IMR-90 (cell line): Measurements from ENCODE around the gene WBP1L. TPM values are rescaled to one million over a fixed set of nuclear protein-coding genes. Genes with fewer than 3 reads are reported as not detected.

Experiments used
- ATAC-seq: fragments of 200-7000 bp; cut with Tn5 transposase; 2 replicates; pipeline ENCODE4 v1.9.1; 2020; ENCODE audit warnings: low read depth, mild to moderate bottlenecking, moderate library complexity
- BruUV-seq: library from RNA; stranded (reverse); fragments of 400-500 nt; replicated peaks from 2 replicates; lab custom pipeline; 2021; lab: Mats Ljungman, UMichigan
- CTCF ChIA-PET: fragments of 300-600 bp; formaldehyde crosslinking; extraction: SDS; loops from one replicate; lab custom pipeline; 2021; ENCODE audit warnings: antibody characterized with exemption; lab: Yijun Ruan, JAX
- POLR2A ChIA-PET: fragments of 300-600 bp; sonication (Branson Sonifier 250); formaldehyde crosslinking; loops from one replicate; lab custom pipeline; 2022; ENCODE audit warnings: antibody characterized with exemption; ENCODE audit not compliant: unreplicated experiment; lab: Charles Lee
- DNase-seq: peaks from one replicate; pipeline ENCODE4 v3.0.0; 2013
- H2AFZ ChIP-seq: replicated peaks from 2 replicates; pipeline ENCODE3; 2013; ENCODE audit warnings: low read length, mild to moderate bottlenecking; ENCODE audit not compliant: poor library complexity
- H2AK5ac ChIP-seq: 2 replicates; pipeline ENCODE4 v1.6.1; 2013; ENCODE audit warnings: low read depth, low read length, inconsistent platforms
- H2AK9ac ChIP-seq: replicated peaks from 2 replicates; pipeline ENCODE3; 2013; ENCODE audit warnings: mild to moderate bottlenecking, low read depth, low read length, moderate library complexity; ENCODE audit not compliant: poor library complexity
- H2BK120ac ChIP-seq: 2 replicates; pipeline ENCODE4 v1.6.1; 2013; ENCODE audit warnings: low read depth, low read length, inconsistent platforms
- H2BK15ac ChIP-seq: 3 replicates; pipeline ENCODE4 v1.6.1; 2013; ENCODE audit warnings: low read depth, low read length, inconsistent platforms
- H2BK20ac ChIP-seq: 2 replicates; pipeline ENCODE4 v1.6.1; 2013; ENCODE audit warnings: low read depth, mild to moderate bottlenecking, inconsistent platforms, low read length, moderate library complexity
- H2BK5ac ChIP-seq: 2 replicates; pipeline ENCODE4 v1.6.1; 2013; ENCODE audit warnings: mild to moderate bottlenecking, low read depth, low read length, inconsistent platforms; ENCODE audit not compliant: poor library complexity, severe bottlenecking
- H3K14ac ChIP-seq: replicated peaks from 2 replicates; pipeline ENCODE4 v1.6.1; 2013; ENCODE audit warnings: low read depth, low read length, inconsistent platforms
- H3K18ac ChIP-seq: 2 replicates; pipeline ENCODE4 v1.6.1; 2013; ENCODE audit warnings: low read depth, low read length, control low read depth
- H3K23ac ChIP-seq: 2 replicates; pipeline ENCODE4 v1.6.1; 2013; ENCODE audit warnings: low read depth, low read length, inconsistent platforms
- H3K27ac ChIP-seq: 2 replicates; pipeline ENCODE4 v1.5.1; 2013; ENCODE audit warnings: mild to moderate bottlenecking, control low read depth, low read length; ENCODE audit not compliant: insufficient read depth
- H3K27me3 ChIP-seq: 2 replicates; pipeline ENCODE4 v1.6.1; 2013; ENCODE audit warnings: low read length; ENCODE audit not compliant: control insufficient read depth, insufficient read depth
- H3K36me3 ChIP-seq: 2 replicates; pipeline ENCODE4 v1.6.1; 2013; ENCODE audit warnings: low read length, mixed read lengths; ENCODE audit not compliant: control insufficient read depth, insufficient read depth
- H3K4ac ChIP-seq: 2 replicates; pipeline ENCODE4 v1.6.1; 2013; ENCODE audit warnings: low read depth, low read length, inconsistent platforms
- H3K4me1 ChIP-seq: 2 replicates; pipeline ENCODE4 v1.6.1; 2013; ENCODE audit warnings: low read length, mixed read lengths; ENCODE audit not compliant: control insufficient read depth, insufficient read depth
- H3K4me2 ChIP-seq: 2 replicates; pipeline ENCODE4 v1.6.1; 2013; ENCODE audit warnings: low read depth, mild to moderate bottlenecking, control low read depth, low read length, moderate library complexity
- H3K4me3 ChIP-seq: 2 replicates; pipeline ENCODE4 v1.5.1; 2013; ENCODE audit warnings: low read depth, mild to moderate bottlenecking, control low read depth, low read length, moderate library complexity; ENCODE audit not compliant: insufficient read depth
- H3K56ac ChIP-seq: 2 replicates; pipeline ENCODE4 v1.6.1; 2013; ENCODE audit warnings: low read length, inconsistent platforms; ENCODE audit not compliant: insufficient read depth; ENCODE audit errors: extremely low read depth
- H3K79me1 ChIP-seq, 2 experiments: 2 replicates each; pipeline ENCODE4 v1.6.1; 2013; ENCODE audit warnings: low read length in 2 of 2, inconsistent platforms in 1 of 2, low read depth in 1 of 2
- H3K9ac ChIP-seq: 2 replicates; pipeline ENCODE4 v1.6.1; 2013; ENCODE audit warnings: low read depth, low read length, control low read depth
- H3K9me1 ChIP-seq: 2 replicates; pipeline ENCODE4 v1.6.1; 2013; ENCODE audit warnings: low read length, inconsistent platforms; ENCODE audit not compliant: insufficient read depth
- H3K9me3 ChIP-seq: 2 replicates; pipeline ENCODE4 v1.6.1; 2013; ENCODE audit warnings: low read length; ENCODE audit not compliant: control insufficient read depth, insufficient read depth
- H4K20me1 ChIP-seq: 2 replicates; pipeline ENCODE4 v1.6.1; 2013; ENCODE audit warnings: low read length, inconsistent platforms; ENCODE audit not compliant: insufficient read depth
- H4K5ac ChIP-seq: 2 replicates; pipeline ENCODE4 v1.6.1; 2013; ENCODE audit warnings: mild to moderate bottlenecking, low read depth, low read length, control low read depth
- H4K8ac ChIP-seq, 2 experiments: 2 replicates each; pipeline ENCODE4 v1.6.1; 2013; ENCODE audit warnings: low read depth in 2 of 2, low read length in 2 of 2, control low read depth in 1 of 2, inconsistent platforms in 1 of 2
- H4K91ac ChIP-seq: 2 replicates; pipeline ENCODE4 v1.6.1; 2013; ENCODE audit warnings: low read depth, low read length, inconsistent platforms; ENCODE audit not compliant: insufficient read depth
- MXI1 ChIP-seq: IDR thresholded peaks from 2 replicates; pipeline ENCODE4 v1.6.1; 2012; ENCODE audit warnings: low read depth, mild to moderate bottlenecking, low read length, moderate library complexity, borderline replicate concordance
- SMC3 ChIP-seq: fragments of 150-350 bp; IDR thresholded peaks from 2 replicates; pipeline ENCODE4 v1.6.1; 2016; ENCODE audit warnings: low read depth, mild to moderate bottlenecking, antibody characterized with exemption, low read length, moderate library complexity
- WGBS, 2 experiments: methylation state at CpG; one replicate each; pipeline versions ENCODE4 v1.1.5 to v1.1.7; 2013; ENCODE audit warnings: missing lambda C conversion rate in 2 of 2; ENCODE audit not compliant: insufficient read length in 1 of 2; ENCODE audit errors: extremely low coverage in 2 of 2; 5-methylcytosine and 5-hydroxymethylcytosine counted together
- dilution Hi-C: fragments of 300-500 bp; cut with HindIII; formaldehyde crosslinking; loops from one replicate; pipeline ENCODE4 v1.14.3; 2018; ENCODE audit warnings: low sequenced_read_pairs; ENCODE audit not compliant: unreplicated experiment
- in situ Hi-C: fragments of 300-500 bp; cut with MboI; formaldehyde crosslinking; loops from 3 replicates; pipeline ENCODE4 v1.14.3; 2019; ENCODE audit warnings: low sequenced_read_pairs, inconsistent platforms, mixed read lengths
- intact Hi-C: fragments of 100-400 bp; cut with micrococcal nuclease; formaldehyde crosslinking; loops from 2 replicates; pipeline ENCODE4 v1.10.0; 2022
- polyA plus RNA-seq, 3 experiments: library from polyadenylated mRNA; depleted of rRNA; stranded (reverse); fragments of >200 nt; gene quantifications; 2 replicates each; pipeline ENCODE4 v1.2.3, GENCODE V29; 2012; ENCODE audit warnings: low replicate concordance in 1 of 3
- total RNA-seq: library from RNA; depleted of rRNA; stranded (reverse); fragments of >200 nt; gene quantifications from 2 replicates; pipeline ENCODE4 v1.2.3, GENCODE V29; 2012
- TF ChIP-seq, protein P1 (sequence below): fragments of 150-350 bp; IDR thresholded peaks from 2 replicates; pipeline ENCODE4 v1.6.1; 2017; ENCODE audit warnings: mild to moderate bottlenecking, antibody characterized with exemption, low read length, low read depth
- TF ChIP-seq, protein P2 (sequence below): conservative IDR thresholded peaks from 2 replicates; pipeline ENCODE4 v1.5.1; 2012; ENCODE audit warnings: mild to moderate bottlenecking, low read depth, low read length, improper control_type of control experiment

The WBP1L gene
- total and polyA plus RNA-seq, 2 of the 4 experiments (the other 2 are of a cell fraction): 20.7 to 31.0 TPM

DNA sequence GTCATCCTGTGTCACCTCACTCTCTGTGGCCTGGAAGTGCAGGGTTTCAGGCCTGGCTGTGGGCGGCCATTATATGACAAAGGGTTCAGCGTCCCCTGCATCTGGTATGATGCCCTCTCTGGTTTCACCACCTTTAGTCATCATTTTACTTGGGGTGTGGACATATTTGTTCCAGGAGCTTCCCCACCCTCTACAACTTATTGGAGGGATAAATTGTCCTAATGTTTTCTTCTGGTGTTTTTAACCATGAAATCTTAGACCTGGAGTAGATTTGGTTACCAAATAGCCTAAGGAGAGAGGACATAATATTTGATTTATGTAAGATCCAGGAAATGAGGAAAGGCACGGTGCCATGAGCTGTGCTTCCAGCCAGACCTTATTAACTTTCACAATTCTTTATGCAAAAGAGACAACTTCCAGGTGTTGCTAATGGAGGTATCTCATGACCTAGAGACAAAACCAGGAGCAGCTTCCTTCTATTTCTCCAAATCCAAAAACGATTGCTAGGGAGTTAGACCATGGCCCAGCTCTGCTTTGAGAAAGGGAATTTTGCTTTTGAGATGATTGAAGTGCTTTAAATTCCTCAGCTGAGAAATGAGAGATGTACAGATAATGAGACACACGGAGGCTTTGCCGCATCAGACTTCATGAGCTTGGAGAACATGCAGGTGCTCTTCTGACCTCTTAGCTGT is 20.9 kb downstream of the WBP1L start:
- no peak overlapping the region for H3K9ac ChIP-seq
- in situ Hi-C loops: no loop called here
- ATAC-seq (no peak), DNase-seq (peak; percentile 41)
- no peak overlapping the region for H3K18ac ChIP-seq
- CTCF ChIA-PET: interaction anchor here (1.0 kb wide), 1 partner anchor 11 kb away, joined by 3 read pairs; no protein-coding TSS in a partner anchor
- no peak overlapping the region for H2AK5ac ChIP-seq
- H3K27ac ChIP-seq: no peak overlapping the region; the same call in 1 of the 2 replicates
- peaks cover 42 to 70% of the 10 kb centered on the region in 2 experiments for H3K79me1 ChIP-seq
- H4K20me1 ChIP-seq: peaks cover 75% of the 10 kb centered on the region
- H3K4me1 ChIP-seq: peaks cover 13% of the 10 kb centered on the region; the same call in 1 of the 2 replicates
- 70% methylated on average over 2 of the region's 6 CpGs; no CpG with 5 or more reads in 1 of the 2 experiments for WGBS, 2 experiments
- H3K36me3 ChIP-seq: peaks cover 5% of the 10 kb centered on the region
- H2AFZ ChIP-seq: no peak overlapping the region
- H4K8ac ChIP-seq: no peak overlapping the region
- H4K91ac ChIP-seq: no peak overlapping the region
- BruUV-seq: no TSS peak
- H3K23ac ChIP-seq: no peak overlapping the region
- H2BK120ac ChIP-seq: no peak overlapping the region
- no peaks in the 10 kb centered on the region for H3K9me3 ChIP-seq
- no peak overlapping the region for H2AK9ac ChIP-seq
- no peak overlapping the region for H2BK20ac ChIP-seq
- no peak overlapping the region for H3K4ac ChIP-seq
- no peak overlapping the region; the same call in 1 of the 2 replicates for H3K4me2 ChIP-seq
- H3K56ac ChIP-seq: no peak overlapping the region
- H2BK5ac ChIP-seq: no peak overlapping the region
- H3K4me3 ChIP-seq: no peak overlapping the region
- H3K9me1 ChIP-seq: peaks cover 20% of the 10 kb centered on the region
- H2BK15ac ChIP-seq: no peak overlapping the region
- no peak overlapping the region; the same call in 1 of the 2 replicates for H4K5ac ChIP-seq
- no peaks in the 10 kb centered on the region for H3K27me3 ChIP-seq
- POLR2A ChIA-PET: no interaction called here
- dilution Hi-C loops: no loop called here
- no peak overlapping the region for H3K14ac ChIP-seq
- intact Hi-C loops: no loop called here
- TF ChIP-seq SMC3 (no peak), MXI1 (no peak)
- TF ChIP-seq, protein P1, sequence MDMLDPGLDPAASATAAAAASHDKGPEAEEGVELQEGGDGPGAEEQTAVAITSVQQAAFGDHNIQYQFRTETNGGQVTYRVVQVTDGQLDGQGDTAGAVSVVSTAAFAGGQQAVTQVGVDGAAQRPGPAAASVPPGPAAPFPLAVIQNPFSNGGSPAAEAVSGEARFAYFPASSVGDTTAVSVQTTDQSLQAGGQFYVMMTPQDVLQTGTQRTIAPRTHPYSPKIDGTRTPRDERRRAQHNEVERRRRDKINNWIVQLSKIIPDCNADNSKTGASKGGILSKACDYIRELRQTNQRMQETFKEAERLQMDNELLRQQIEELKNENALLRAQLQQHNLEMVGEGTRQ: no peak
- TF ChIP-seq, protein P2, sequence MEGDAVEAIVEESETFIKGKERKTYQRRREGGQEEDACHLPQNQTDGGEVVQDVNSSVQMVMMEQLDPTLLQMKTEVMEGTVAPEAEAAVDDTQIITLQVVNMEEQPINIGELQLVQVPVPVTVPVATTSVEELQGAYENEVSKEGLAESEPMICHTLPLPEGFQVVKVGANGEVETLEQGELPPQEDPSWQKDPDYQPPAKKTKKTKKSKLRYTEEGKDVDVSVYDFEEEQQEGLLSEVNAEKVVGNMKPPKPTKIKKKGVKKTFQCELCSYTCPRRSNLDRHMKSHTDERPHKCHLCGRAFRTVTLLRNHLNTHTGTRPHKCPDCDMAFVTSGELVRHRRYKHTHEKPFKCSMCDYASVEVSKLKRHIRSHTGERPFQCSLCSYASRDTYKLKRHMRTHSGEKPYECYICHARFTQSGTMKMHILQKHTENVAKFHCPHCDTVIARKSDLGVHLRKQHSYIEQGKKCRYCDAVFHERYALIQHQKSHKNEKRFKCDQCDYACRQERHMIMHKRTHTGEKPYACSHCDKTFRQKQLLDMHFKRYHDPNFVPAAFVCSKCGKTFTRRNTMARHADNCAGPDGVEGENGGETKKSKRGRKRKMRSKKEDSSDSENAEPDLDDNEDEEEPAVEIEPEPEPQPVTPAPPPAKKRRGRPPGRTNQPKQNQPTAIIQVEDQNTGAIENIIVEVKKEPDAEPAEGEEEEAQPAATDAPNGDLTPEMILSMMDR: no peak
